GM08714 (cell line): ENCODE measurements around the gene RAB25.

Experiments used
- H3K4me3 ChIP-seq: fragments of 200-500 bp; sonication (Bioruptor generic); 2 replicates; pipeline ENCODE4 v1.5.1; 2014; ENCODE audit warnings: mild to moderate bottlenecking, low read length, inconsistent platforms
- ZNF274 ChIP-seq: IDR thresholded peaks from 2 replicates; pipeline ENCODE4 v1.6.1; 2012; ENCODE audit warnings: mild to moderate bottlenecking, low read depth, low read length

RAB25 gene

DNA sequence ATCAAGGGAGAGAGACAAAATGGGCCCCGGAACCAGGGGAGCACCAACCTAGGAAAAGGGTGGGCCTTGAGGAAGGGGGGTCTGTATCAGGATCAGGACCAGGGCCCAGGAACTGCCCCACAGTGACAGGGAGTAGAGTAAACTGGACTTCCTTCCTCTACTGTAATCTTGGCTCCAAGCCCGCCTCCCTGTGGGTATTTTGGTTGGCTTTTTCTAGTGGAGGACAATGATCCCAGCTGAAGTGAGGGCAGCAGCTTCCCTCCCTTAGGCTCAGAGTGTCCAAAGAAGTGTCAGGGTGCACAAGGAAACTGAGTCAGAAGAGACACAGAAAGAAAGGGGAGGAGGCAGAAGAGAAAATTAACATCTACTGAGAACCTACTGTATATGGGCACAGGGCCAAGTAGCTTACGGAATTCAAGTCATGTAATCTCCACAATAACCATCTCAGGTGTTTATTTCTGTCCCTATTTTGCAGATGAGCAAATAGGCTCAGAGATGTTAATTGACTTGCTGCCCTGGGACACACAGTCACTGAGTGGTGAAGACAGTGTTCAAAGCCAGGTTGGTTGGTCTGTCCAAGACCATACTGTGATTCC, 12.2 kb upstream of the RAB25 start:
- TF ChIP-seq ZNF274 = no peak
- no peak overlapping the region for H3K4me3 ChIP-seq

DNA sequence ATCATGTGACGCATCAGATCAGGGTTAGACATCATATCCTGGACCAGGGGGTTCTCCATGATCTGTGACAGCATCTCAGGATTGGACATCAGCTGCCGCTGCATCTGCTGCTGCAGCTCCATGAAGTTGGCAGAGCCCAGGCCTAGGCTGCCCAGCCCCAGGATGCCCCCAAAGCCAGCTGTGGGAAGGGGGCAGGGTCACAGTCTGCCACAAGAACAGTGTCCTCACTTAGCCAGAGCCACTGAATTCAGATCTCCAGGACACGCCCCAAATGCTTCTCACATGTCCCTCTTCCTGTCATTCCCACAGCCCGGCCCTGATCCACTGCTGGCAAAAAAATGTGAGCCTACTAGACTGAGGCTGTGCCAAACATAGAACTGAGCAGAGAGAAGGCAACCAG, 10.6 kb upstream of the RAB25 start:
- no peak for TF ChIP-seq ZNF274

DNA sequence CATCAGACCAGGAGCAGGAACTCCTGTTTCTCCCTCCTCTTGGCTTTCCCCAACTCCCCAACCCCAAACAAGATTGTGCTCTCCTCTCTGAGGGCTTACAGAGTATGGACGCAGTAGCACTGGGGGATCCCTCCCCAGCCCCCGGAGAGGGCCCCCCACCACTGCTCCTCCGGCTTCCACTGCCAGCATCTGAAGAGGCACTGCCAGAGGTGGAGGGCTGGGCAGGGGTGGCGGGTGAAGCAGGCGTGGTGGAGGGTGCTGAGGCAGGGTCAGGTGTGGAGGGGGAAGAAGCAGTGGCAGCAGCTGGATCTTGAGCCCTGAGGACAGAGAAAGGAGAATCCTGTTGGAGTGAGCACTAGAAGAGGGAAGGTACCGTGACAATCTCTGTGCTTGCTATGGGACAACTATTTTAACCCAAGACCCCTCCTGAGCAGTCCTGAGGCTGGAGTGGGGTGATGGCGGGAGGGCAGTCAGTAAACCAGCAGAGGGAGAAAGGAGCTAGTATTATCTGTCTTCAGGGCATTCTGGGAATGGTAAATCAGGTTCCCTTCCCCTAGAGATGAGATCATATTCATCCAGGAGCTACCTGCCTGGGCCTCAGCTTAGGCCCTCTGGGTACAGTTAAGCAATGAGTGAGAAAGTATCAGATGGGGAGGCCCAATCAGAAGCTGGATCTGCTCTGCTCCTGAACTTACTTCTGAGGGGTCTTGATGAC, 9.8 kb upstream of the RAB25 start:
- no peak overlapping the region for H3K4me3 ChIP-seq
- no peak for TF ChIP-seq ZNF274

More for the DNA sequence above, 10.6 kb upstream of the RAB25 start:
- H3K4me3 ChIP-seq = no peak overlapping the region

DNA sequence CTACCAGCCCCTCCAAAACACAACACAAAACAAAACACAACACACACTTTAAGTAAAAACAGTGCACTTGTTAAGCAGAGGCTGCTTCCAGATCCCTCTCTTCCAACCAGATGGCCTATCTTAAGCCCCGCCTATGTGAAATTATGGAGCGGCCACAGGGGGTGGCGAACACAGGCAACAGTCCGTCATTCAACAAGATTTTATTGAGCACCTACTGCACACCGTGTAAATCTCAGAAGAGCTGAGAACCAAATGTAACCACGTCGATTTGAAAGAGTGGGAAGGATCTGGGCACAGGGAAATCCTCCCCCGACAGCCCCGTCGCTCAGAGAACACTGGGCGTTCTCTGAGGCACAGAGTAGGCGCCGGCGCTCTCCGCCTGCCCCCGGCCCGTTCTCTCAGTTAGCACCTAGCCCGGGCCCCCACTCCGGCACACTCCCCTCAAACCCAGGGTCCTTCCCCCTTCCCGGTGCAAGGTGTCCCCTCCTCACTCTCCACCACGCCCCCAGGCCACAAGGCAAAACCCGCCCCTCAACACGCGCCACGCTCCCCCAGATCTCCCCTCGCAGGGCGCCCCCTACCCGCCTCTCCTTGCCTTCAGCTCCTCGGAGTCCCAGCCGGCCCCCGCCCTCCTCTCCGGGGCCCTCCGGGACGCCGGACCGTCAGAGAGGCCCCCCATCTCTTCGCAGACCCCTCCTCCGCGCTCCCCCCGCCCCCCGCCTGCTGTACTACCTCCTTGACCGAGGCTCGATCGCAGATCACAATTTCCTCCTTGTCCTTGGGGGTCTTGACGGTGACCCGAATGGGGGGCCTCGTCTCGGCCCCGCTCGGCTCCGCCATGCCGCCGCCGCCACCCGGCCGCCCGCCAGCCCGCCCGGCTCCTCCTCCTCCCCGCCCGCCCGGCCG, 7.8 kb upstream of the RAB25 start:
- no peak for TF ChIP-seq ZNF274
- peak overlapping the region; percentile 75 for H3K4me3 ChIP-seq

DNA sequence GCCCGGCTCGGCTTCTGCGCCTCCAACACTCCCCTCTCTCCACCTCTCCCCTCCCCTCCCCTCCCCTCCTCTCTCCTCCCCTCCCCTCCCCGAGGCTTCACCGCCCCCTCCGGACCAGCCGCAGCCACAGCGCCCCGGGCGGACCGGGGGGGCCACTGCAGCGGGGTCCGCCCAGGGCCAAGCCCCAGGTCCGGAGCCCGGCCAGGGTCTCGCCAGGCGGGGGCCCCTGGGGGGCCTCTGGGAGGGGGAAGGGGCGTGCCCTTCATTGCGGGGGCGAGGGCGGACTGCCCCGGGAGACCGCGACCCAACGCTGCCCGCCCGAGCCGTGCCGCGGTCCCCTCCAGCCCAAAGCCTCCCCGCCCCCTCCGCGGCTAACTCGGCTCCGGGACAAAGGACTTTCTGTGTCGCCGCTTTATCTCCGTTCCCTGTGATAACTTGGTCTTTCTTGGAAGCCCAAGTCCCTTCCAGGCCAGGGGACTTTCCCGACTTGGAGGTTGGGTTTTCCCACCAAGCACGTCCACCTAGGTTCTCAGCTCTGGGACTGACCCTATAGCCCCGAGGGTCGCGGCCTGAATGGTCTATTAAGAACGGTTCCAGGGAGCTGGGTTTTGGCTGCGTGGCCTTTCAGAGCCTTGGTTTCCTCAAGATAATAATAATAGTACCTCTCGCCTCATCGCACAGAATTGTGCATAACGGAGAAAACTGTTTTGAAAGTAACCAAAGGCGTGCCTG, 7.0 kb upstream of the RAB25 start, which contains the start of gene UBQLN4:
TSS of gene UBQLN4 (minus strand) at position 31 of the 732 bp plus-strand sequence. CDS start 97 bp downstream, outside the sequence.
- peak within 1 kb of the TSS; percentile 75 for H3K4me3 ChIP-seq
- no peak for TF ChIP-seq ZNF274

DNA sequence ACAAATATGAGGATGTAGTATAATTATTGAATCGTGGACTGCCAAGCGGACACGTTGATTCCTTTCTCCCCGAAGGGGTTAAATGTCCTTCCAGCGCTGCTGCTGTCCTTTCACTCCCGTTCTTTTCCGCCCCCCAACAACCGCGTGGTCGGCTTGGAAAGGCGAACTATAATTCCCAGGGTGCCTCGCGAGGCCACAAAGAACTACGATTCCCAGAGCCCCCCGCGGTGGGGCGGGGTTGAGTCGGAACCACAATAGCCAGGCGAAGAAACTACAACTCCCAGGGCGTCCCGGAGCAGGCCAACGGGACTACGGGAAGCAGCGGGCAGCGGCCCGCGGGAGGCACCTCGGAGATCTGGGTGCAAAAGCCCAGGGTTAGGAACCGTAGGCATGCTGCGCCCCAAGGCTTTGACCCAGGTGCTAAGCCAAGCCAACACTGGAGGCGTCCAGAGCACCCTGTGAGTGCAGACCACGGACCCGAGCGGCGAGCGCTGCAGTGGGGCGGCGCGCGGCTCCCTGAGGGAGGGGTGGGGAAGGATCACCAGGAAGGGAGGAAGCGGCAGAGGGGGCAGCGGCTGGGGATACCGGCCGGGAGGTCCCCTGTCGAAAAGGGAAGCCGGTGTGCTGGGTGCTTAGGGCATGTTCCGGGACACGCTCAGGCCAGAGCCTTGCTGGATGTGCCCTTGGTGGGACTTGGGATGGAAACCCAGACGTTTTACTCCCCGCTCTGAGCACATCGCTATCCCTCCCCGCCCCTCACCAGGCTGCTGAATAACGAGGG, 6.3 kb upstream of the RAB25 start, which contains the start of gene LAMTOR2:
TSS of gene LAMTOR2 (plus strand) at position 283 of the 781 bp plus-strand sequence. CDS start at position 391, 108 bp downstream.
- TF ChIP-seq ZNF274 = no peak
- H3K4me3 ChIP-seq = peak within 1 kb of the TSS; percentile 66

DNA sequence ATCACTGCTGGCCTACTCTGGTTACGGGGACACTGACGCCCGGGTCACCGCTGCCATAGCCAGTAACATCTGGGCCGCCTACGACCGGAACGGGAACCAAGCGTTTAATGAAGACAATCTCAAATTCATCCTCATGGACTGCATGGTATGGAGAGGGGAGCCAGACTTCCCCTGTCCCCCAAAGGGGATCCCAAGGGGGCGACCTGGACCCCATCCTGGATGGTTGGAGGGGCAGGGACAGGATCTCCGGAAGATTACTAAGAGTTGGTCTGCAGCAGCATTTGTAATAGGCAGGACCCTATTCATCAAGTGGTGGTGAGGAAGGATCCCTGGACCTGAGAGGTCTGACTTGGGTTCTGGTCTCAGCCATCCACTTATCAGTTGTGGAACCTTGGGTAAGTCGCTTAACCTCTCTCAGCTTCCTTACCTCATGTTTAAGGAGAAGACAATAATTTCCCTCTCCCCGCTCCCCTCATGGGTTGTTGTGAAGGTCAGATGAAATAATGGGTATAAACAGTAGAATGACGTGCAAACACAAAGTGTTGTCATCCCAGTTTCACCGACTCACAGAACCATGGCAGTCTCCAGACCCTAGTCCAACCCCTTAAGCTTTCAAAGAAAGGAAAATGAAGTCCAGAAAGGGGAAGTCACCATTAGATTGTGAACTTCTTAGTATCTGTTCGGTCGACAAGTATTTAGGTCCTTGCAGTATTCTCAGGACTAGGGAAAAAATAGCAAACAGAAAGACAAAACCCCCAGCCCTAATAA, 5.5 kb upstream of the RAB25 start:
- TF ChIP-seq ZNF274 = no peak
- H3K4me3 ChIP-seq = peak overlapping the region; percentile 66

DNA sequence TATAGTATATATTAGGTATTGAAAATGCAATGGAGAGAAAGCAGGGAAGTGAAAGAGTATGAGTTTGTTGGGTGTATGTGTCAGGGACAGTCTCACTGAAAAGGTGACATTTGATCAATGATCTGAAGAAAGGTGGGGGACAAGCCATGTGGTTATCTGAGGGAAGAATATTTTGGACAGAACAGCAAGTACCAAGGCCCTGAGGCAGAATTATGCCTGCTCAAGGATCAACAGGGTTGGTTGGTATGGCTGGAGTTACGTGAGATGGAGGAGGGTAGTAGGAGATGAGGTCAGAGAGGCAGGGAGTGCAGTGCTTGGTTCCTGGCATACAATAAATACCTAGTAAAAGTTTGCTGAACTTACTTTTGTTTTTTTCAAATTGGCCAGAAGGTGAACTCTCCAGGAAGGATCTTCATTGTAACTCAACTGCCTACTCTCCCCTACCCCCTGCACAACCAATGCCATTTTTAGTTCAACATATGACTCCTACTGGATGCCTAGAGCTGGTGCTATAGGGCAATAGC, 4.6 kb upstream of the RAB25 start:
- H3K4me3 ChIP-seq = no peak overlapping the region
- no peak for TF ChIP-seq ZNF274

DNA sequence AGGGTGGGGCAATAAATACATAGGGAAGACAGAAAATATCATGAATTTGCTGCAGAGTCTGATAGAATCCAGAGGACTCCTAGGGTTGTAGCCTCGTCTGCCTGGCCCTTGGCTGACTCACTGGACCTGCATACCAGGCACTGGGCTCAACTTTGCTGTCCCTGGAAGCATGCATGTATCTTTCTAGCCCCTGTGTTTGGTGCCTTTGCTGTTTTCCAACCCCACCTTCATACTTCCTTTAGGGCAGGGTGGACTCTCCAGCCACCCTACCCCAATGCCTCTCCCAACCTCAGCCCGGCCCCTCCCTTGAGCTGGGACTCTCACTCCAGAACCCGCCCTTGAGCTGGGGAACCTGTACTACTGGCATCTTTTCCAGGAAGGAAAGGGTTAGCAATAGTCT, 1.2 kb downstream of the RAB25 start:
- no peak overlapping the region for H3K4me3 ChIP-seq
- no peak for TF ChIP-seq ZNF274

DNA sequence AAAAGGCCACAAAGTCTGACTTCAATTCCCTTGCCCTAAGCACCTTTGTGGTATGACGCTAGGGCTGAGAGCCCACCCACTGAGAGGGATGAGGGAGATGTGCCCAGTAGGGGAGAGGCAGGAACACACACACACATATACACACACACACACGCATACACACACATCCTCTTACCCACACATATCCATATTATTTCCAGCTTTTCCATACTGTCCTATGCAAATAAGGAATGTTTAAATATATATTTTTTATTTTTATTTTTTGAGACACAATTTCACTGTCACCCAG, 3.0 kb downstream of the RAB25 start:
- no peak for TF ChIP-seq ZNF274
- H3K4me3 ChIP-seq = no peak overlapping the region

DNA sequence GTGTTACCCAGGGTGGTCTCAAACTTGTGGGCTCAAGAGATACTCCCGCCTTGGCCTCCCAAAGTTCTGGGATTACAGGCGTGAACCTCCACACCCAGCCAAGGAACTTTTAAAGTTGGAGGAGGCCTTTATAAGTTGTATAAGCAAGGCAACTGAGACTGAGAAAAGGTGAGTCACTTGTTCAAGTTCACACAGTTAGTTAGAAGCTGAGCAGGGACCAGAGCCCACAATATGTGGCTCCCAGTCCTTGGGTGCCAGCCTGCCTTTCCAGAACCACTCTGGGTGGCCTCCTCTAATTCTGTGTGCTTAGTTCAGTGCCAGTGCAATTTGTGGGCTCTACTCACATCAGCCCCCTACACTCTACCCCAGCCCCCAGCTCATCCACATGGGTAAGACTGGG, 3.7 kb downstream of the RAB25 start:
- no peak overlapping the region for H3K4me3 ChIP-seq
- TF ChIP-seq ZNF274 = no peak

DNA sequence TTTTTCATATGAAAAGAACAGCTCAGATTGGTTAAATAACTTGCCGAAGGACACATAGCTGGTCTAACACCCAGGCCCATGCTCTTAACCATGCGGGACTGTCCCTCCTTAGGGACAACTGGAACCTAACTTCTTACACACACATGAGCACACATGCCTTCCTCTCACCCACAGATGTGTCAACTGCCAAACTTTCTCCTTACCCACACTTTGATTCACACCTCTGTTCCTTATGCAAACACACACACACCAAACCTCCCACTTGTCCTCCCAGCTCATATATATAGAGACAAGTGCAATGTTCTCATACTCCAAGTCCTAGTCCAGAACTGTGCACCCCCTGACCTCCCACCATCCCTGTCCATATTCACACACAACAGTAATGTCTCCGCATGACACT, 4.3 kb downstream of the RAB25 start:
- no peak overlapping the region for H3K4me3 ChIP-seq
- no peak for TF ChIP-seq ZNF274
